Fibroblast of skin of scalp (primary cell): ENCODE results near the gene FAF1.
"Not testable (repeated sequence)": the region's sequence is repeated elsewhere in the genome, so short reads cannot be mapped to it uniquely, and the experiment has no call there.

ENCODE experiments used
- DNase-seq: peaks from one replicate; pipeline ENCODE4 v3.0.0-alpha.2; 2013

The FAF1 gene

GRCh38 chr1:50766688-50767087 is 193.4 kb downstream of the FAF1 start:
- DNase-seq: no peak

DNA sequence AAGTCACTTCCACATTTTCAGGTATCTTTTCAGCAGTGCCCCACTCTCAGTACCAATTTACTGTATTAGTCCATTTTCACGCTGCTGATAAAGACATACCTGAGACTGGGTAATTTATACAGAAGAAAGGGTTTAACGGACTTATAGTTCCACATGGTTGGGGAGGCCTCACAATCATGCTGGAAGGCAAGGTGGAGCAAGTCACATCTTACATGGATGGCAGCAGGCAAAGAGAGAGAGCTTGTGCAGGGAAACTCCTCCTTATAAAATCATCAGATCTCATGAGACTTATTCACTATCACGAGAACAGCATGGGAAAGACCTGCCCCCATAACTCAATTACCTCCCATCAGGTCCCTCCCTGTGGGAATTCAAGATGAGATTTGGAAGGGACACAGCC is 203.5 kb downstream of the FAF1 start:
- not testable (repeated sequence) for DNase-seq

DNA sequence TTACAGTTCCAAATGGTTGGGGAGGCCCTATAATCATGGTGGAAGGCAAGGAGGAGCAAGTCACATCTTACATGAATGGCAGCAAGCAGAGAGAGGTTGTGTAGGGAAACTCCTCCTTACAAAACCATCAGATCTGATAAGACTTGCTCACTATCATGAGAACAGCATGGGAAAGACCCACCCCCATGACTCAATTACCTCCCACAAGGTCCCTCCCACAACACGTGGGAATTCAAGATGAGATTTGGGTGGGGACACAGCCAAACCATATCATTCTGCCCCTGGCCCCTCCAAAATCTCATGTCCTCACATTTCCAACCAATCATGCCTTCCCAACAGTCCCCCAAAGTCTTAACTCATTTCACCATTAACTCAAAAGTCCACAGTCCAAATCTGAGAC is 205.3 kb downstream of the FAF1 start:
- DNase-seq: not testable (repeated sequence)

DNA sequence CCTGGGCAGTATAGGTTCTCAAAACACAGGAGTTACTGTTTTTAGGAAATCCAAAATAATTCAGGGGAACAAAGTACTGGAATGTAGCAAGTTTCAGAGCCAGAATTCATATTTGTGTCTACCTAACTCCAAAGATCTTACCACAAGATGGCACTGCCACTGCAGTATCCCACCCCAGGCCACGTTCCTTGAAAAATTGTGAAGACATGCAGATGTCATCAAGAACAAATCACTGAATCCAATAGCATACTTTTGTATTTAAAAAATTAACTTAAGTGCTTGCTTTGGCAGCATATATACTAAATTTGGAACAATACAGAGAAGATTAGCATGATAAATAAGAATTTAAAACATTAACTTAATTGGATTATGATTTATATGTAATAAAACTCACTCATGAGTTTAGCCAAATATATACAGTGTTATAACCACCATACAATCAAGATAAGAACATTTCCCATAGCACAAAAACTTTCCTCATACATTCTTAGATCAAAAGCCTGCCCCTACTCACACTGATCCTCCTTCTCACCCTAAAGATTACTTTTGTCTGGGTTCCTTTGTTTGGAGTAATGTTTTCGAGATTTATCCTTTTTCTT is 209.9 kb downstream of the FAF1 start:
- DNase-seq: peak; percentile 47

DNA sequence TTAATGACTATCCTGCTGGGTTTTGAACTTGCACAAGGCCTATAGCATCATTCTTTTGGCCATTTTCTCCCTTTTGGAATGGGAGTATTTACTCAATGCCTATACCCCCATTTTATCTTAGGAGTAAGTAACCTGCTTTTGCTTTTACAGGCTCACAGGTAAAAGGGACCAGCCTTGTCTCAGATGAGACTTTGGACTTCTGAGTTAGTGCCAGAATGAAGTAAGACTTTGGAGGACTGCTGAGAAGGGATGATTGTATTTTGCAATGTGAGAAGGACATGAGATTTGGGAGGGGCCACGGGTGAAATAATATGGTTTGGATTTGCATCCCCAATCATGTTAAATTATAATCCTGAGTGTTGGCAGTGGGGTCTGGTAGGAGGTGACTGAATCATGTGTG is 212.7 kb downstream of the FAF1 start:
- no peak for DNase-seq

DNA sequence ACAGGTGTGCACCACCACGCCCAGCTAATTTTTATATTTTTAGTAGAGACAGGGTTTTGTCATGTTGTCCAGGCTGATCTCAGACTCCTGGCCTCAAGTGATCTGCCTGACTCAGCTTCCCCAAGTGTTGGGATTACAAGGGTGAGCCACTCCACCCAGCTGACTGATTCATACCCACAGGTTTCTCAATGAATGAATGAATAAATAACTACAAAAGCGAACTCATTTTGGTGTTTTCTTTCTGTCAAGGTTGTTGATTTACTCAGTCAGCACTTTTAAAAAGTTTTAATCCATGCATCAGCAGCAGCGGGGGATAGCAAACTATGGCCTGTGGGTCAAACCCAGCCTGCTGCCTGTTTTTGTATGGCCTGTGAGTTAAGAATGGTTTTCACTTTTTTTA is 217.5 kb downstream of the FAF1 start:
- no peak for DNase-seq

DNA sequence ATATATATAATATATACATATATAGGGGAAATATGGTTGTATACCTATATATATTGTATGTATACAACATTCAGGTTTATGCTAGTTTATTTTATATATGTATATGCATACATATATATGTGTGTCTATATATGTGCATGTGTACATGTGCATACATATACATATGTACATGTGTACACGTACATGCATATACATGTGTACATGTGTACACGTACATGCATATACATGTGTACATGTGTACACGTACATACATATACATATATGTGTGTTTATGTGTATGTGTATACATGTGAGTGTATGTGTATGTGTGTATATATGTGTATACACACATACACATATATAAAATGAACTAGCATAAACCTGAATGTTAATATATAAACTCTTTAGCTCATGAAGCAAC is 220.9 kb downstream of the FAF1 start:
- no peak for DNase-seq

- peak; percentile 28 for DNase-seq
Observed at GRCh38 chr1:50735443-50735842, 224.6 kb downstream of the FAF1 start.

GRCh38 chr1:50727578-50727977 is 232.5 kb downstream of the FAF1 start:
- DNase-seq: not testable (repeated sequence)

DNA sequence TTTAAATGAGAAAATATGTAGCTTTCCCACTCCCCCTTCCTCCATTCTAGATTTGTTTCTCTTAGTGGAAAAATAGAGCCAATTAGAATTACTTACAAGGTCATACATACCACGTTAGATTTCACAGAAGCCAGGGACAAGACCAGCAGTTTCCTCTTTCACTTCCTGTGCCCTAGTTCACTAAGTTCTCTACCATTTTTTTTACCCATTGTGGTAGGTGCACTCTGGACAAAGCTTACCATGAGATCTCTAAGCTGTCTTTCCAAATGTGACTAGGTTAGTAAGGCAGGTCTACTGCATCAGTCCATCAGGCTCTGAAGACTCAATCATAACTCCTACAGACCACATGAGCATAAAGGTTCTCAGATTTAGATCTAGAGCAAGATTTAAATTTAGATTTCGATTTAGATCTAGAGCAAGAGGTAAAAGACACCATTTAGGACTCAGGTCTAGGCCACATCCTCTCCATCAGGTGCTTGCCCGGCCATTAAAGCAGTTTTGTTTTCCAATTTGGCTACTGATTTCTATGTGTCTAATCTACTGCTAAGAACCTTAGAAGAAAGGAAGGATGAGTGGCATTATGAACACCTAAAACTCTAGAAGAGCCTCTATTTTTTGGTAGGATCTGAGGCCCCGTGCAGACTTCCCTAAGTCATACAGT is 235.3 kb downstream of the FAF1 start:
- DNase-seq: no peak

GRCh38 chr1:50720457-50721053 is 239.5 kb downstream of the FAF1 start:
- no peak for DNase-seq

DNA sequence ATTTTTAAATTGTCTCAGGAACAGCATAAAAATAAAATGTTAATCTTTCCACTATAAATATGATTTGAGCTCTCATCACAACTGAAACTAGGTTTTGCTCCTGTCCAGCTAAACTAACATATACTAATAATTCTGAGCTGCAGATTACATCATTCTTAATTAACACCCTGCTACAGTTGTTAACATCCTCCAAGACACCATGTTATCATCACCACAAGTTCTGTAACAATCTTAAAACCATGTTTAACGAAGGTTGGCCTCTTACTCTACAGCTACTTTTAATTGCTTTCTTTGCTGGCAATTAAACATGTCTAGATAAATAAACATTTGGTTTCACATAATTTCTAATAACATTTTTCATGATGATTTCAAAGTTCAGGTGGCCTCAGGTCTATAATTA is 240.9 kb downstream of the FAF1 start:
- DNase-seq: no peak

DNA sequence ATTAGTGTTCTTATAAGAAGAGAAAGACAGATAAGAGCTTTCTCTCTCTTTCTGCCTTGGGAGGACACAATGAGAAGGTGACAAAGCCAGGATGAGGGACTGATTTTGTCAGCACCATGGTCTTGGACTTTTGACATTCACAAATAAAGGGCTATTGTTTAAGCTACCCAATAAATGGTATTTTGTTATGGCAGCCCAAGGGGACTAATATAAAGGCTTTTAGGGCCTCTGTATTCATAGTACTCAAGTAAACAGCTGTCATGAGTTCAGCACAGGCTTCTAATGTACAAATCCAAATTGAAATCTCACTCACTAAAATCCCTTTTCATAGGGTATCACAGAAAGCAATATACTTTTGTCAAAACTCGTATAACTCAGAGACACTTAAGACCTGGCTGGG is 242.7 kb downstream of the FAF1 start:
- DNase-seq: no peak

DNA sequence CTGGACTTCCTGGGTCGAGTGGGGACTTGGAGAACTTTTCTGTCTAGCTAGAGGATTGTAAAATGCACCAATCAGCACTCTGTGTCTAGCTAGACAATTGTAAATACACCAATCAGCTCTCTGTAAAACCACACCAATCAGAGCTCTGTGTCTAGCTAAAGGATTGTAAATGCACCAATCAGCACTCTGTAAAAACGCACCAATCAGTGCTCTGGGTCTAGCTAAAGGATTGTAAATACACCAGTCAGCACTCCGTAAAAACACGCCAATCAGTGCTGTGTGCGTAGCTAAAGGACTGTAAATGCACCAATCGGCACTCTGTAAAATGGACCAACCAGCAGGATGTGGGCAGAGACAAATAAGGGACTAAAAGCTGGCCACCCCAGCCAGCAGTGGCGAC is 243.6 kb downstream of the FAF1 start:
- not testable (repeated sequence) for DNase-seq

DNA sequence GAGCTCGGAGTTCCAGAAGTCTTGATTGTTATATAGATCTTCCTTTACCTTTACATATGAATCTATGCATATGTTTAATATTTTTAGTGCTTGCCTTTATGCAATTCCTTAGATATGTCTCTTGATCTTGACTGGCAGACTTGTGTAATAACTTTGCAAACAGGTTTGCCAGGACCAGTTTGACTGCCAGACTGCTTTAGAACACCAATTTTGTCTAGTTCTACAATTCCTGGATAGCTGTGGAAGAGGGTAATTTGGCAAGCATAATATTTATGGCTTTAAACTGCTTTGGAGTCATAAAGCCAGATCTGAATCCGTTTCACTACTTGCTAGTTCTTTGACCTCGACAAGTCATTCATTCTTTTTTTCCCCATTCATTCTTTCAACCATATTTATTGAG is 250.0 kb downstream of the FAF1 start:
- no peak for DNase-seq

- DNase-seq: no peak
Observed at GRCh38 chr1:50707824-50708223, 252.2 kb downstream of the FAF1 start.

DNA sequence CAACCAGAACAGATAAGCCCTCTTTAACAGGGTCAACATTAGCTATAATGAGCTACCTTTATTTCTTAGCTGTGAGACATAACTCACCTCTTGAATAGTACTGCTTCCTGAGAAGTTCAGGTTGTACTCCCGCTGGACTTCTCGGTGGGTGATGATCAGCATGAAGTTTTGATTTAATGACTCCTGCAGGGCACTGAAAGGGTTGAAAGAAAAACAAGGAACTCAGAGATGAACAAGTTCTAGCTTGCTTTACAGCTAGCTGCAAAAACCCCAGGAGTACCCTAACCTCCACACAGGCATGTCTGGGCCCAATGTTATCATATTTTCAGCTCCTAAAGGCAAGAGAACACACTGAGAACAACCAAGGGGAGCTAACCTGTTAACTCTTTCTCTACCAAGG is 254.4 kb downstream of the FAF1 start:
- no peak for DNase-seq

DNA sequence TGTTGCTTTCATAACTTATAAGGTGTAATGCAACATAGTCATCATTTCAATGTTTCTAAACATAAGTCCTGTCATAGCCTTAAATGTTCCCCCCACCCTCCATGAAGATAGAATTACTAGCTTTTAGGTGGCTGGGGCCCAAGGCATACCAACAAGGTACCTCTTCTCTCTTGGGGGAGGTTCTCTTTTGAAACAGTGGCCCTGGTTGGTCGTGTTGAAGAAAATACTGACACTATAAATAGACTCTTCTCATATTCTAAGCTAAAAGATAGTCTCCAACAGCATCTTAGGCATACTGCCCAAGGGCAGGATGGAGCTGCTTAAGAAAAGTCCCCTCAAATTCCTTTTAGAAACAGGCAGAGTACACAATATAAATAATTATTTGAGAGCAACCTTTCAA is 255.0 kb downstream of the FAF1 start:
- DNase-seq: no peak

DNA sequence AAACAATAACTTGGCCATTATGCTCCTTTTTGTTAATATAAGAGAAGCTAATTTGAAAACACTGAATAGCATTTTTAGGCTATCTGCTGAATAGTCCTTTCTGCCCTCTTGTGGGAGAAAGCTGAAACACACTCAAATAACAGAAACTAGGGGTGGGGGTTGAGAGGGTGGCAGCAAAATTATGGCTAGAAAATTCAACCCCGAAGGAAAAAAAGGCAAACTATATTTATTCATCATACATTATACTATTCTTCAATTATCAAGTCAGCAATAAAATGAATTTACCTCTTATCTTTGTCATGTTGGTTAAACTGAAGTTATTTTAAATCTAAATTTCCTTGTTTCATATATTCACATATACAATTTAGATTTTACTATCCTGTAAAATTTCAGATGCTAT is 255.9 kb downstream of the FAF1 start:
- DNase-seq: peak; percentile 41

DNA sequence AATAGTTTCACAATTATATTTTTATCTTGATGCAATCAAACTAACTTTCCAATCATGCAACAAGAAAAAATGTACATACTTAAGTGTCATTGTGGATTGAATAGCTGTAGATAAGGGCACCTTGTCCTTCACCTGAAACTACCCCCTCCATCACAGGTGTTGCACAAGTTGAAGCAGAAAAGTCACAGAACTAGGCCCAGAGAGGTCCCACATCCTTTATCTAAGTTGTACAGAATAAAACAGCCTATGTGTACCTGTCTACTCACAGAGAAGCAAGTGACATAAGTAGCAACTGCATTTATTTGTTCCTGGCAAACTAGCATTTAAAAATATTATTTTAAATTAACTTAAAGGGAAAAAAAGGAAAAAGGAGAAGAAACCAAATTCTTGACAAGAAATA is 256.8 kb downstream of the FAF1 start:
- no peak for DNase-seq

DNA sequence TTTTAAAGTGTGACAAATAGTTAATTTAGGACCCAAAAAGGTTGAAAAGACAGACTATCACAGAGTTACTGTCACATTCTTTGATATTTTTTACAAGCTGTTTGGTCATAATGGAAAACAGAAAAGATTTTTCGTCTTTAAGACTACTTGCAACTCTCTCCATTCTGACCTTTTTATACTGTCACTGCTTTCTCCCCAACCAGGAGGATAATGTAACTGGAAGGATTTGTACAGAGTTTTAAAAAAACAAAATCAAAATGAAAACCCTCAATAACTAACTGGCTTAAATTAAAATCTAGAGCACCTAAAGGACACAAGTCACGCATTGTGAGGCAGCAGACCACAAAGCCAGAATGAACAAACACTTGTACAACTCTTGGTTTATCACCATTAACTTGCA is 257.7 kb downstream of the FAF1 start:
- DNase-seq: no peak

GRCh38 chr1:50701706-50702317 is 258.3 kb downstream of the FAF1 start:
- DNase-seq: no peak

DNA sequence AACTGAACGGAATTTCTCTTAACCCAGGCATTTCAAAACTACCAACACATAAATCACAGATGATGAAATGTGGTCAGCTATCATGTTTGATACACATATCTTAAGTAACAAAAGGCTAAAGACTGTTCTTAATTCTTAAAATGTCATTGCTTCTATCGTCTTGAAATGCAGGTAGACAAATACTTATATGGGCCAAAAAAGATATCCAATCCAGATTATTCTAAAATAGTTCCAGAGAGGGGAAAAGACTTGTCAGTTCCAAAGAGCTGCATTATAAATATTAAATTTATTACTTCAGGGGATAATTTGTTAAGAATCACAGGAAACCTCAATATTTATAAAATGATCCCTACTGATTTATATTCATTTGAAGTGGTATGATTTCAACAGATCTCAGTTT is 259.4 kb downstream of the FAF1 start:
- no peak for DNase-seq

- no peak for DNase-seq
Observed at GRCh38 chr1:50700214-50700613, 259.9 kb downstream of the FAF1 start.
